ENCODE results near the gene TCERG1L. TPM values are rescaled to one million over a fixed set of nuclear protein-coding genes. Genes with fewer than 3 reads are reported as not detected.

TCERG1L gene
- total RNA-seq, 2 donors from 2014 or later = not detected

DNA sequence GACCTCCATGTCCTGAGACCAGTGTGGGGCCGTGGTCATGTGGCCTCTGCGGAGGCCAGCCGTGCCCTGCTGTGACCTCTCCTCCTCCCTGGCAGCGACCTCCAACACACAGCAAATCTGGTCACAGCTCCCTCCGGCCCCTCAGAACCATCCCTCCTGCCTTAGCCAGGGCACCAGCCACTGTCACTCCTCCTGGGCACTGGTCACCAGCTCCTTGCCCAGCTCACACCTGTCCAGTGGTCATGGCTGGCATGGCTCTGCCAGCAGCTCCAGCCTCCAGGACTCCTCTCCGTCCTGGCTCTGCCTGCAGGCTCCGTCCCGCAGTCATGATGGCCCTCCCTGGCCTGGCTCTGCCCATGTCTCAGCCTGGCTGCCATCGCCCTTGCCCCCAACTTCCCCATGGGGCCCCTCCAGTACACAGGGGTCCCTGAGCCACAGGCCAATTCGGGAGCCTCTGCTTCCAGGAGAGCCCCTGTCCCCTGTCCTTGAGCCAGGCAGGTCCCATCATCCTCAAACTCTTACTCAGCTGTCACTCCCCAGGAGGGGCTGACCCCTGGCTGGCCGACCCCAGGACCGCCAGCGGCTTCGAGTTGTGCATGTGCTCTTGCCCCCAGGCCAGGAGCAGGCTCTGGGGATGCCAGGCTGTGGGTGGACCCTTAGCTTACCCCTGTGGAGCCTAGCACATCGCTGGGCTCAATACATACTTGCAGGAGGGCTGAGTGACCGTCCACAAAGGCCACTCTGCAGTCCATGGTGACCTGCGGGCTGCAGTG lies 92.5 kb downstream of the TCERG1L start:
- intact Hi-C loops (cut with DNase I, micrococcal nuclease) = no loop called here
- no peak for ATAC-seq
- DNase-seq = no peak

DNA sequence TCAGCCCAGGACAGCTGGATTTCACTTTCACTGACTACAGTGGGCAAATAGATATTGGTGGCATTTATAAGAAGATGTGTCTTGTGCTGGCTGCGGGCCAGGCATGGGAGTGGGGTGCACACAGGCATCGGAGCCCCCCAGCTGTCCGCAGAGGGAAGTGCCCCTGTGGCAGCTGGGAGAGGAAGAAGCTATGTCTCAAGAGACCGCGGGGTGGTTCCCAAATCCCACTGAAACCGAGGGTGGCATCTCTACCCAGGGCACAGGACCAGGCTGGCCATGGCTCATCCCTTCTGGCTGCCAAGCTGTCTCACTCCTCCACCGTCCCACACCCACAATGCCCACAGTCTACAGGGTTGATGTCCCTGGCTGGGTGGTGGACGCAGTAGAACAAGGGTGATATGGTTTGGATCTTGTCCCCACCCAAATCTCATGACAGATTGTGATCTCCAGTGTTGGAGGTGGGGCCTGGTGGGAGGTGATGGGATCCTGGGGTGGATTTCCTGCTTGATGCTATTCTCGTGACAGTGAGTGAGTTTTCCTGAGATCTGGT lies 94.8 kb downstream of the TCERG1L start:
- DNase-seq (no peak), ATAC-seq (no peak)
- intact Hi-C loops (cut with DNase I, micrococcal nuclease) = no loop called here

DNA sequence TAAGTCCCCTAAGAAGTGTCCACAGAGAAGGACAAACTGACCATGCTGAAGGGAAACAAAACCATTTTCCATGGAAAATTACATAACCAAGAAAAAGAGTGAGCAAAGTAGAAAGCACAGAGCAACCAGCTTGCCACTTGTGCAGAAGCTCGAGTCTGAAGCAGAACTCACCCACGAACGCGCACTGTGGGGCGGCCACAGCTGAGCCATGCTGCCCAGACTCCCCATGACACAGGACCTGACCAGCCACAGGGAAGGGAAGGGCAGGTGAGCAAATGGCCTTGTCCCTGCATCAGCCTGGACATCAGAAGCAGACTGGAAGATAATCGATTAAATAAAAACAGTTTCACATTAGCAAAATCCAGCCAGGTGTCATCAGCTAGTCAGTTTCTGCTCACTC lies 95.7 kb downstream of the TCERG1L start:
- intact Hi-C loops (cut with DNase I, micrococcal nuclease) = no loop called here
- DNase-seq (no peak), ATAC-seq (no peak)

DNA sequence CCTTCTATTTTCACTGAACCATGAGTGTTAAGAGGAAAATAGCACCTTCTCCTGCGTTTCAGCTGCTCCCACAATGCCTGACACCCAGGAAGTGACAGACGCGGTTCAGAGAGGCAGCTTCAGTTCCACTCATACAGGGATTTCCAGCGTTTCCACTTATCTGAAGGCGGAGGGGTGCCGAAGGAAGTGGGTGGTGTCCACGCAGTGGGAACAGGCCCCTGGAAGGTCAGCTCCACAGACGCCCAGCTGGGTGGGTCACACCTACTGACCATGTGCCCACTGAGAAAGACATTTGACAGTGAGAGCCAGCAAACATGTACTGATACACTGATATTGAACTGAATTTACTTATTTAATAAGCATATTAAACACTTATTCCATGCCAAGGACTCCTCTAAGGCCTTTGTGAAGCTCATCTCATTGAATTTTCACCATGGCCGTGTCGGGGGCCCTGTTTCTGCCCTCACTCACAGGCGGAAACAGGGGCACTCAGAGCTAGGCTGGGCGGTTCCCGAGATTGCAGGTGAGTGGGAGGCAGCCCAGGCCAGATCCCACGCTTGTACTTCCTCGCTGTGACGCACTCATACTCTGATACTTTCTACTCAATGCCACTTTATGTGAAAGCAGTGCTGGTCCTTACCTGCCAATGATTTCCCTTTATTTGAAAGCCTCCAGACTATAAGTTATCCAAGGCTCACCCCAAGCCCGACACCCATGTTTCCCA lies 96.8 kb downstream of the TCERG1L start:
- ATAC-seq (no peak), DNase-seq (no peak)
- intact Hi-C loops (cut with DNase I, micrococcal nuclease) = no loop called here

DNA sequence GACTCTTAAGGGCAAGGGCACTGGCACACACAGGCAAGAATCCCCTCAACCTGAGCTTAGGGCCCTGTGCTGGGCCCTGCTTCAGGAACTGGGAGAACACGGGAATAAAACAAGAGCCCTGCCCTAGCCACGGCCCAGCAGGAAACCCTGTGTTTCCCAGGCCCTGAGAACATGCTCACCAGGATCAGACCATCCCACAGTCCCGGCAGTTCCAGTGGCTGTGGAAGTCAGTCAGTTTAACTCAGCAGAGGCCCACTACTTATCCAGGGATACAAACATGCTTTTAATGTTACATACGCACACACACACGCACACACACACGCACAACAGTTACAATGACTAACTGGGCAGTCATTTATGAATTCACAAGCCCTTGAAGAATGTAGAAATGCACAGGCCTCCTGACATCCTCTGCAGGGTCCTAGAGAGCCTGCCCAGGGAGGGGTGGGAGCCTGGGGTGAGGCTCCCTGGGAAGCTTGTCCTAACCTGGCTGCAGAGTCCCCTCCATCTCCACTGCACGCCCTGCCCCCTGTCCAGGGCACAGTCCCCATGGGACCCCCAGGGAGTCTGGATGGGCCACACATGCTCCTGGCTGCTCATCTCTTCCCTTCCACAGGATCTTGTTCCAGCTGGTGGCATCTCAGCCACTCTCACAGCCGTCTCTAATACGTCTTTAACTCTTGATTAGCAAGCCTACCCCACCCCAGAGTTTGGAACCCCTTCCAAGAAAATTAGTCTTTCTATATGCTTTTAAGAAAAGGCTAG lies 97.6 kb downstream of the TCERG1L start:
- intact Hi-C loops (cut with DNase I, micrococcal nuclease) = no loop called here
- no peak for ATAC-seq
- no peak for DNase-seq

DNA sequence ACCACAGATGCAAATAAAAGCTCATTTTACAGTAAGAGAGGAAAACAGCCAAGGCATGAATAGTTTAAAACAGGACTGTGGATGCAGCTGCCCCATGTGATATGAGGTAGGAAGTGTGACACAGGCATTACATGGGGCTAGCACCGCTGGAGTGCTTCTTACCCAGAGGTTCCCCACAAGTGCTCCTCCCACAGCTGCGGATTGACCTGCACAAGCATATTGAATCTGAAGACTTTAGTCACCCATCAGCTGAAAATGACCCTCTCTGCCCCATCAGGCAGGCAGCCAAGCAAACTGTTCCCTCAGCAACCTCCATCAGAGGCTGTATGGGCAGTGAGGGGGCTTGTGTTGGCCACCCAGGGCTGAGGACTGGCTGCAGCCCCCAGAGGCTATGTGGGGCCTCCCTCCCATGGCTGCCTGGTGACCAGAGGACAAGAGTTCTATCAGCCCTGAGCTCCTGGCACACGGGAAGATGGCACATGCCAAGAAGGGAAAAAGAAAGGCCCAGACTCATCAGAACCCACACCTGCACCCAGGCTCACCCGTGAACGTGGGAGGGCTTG lies 98.7 kb downstream of the TCERG1L start:
- ATAC-seq = no peak
- DNase-seq = no peak
- intact Hi-C loops (cut with DNase I, micrococcal nuclease) = no loop called here

DNA sequence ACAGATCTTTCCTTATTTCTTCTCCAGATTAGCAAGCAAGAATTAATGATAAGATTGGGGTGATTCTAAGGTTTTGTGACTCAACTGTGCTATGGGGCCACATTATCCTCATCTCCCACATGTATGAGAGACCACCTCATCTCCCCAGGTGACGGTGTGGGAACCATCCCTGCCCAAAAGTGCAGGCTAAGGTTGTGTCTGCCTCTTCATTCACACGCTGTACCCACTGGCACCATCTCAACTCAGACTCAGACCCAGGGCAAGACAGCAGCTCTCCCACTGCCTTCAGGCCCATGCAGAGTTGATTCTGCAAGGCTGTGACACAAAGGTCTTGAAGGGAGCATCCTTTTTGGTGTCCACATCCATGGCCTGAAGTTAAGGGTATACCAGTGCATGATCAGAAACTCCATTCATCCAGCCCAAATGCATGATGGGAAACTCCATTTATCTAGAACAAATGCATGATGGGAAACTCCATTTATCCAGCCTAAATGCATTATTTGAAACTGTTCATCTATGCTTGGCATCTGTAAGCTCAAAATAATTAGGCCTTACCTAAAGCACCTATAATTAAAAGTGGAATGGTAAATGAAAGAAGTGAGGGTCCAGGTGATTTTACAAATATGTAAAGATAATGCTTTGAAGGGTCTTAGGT lies 99.4 kb downstream of the TCERG1L start:
- intact Hi-C loops (cut with DNase I, micrococcal nuclease) = no loop called here
- DNase-seq (no peak), ATAC-seq (no peak)

DNA sequence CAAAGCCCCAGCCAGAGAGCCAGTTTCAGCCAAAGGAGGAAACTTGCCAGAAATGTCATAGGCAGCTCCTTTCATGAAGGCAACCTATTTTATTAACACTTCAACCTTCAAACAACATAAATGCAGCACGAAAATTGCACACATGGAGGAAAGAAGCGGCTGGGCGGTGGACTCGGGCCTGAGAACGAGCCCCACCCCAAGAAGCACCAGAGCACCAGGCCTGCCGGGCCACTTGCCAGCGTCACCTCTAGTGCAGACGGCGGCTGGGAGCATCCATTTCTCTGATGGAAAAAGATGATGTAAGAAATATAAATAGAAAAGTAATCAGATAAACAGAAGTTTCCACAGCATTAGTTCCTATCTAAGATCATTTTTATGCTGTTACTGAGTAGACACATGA lies 100.0 kb downstream of the TCERG1L start:
- DNase-seq = peak in 1 of 2 donors; percentile 12
- intact Hi-C loops (cut with DNase I, micrococcal nuclease) = no loop called here
- ATAC-seq = no peak

DNA sequence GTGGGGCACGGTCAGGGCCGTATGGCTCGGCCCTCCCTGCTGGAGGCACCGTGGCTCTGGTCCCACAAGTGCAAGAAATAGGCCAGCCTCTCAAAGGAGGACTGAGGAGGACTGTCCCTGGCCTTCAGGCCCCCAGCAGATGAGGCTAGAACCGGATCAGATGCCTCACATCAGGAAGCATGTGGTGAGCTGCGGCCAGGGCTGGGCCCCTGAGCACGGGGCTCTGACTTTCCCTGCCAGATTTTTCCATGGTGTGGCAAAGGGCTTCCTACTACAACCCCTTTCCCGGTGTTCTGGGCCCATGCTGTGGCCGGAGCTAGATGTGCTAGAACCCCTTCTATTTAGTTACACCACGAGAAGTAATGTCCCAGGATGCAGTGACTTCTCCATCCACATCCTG lies 100.4 kb downstream of the TCERG1L start:
- intact Hi-C loops (cut with DNase I, micrococcal nuclease) = no loop called here
- DNase-seq (no peak), ATAC-seq (no peak)

DNA sequence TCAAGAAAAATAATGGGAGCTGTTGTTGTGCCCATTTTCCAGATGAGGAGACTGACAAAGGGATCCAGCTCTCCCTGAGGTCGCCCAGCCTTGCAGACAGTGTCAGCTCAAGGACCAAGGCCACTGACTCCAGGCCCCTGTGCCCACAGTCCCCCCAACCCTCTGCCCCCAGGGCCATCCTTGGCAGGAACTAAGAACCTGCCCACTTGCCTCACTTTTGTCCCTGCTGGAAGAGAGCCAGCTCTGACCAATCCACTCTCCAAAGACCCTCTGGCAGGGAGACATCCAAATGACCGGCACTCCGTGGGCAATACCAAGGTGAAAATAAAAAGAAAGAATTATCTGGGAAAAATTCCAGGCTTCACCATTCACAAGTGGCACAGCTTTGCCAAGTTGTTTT lies 101.3 kb downstream of the TCERG1L start:
- DNase-seq (no peak), ATAC-seq (no peak)

DNA sequence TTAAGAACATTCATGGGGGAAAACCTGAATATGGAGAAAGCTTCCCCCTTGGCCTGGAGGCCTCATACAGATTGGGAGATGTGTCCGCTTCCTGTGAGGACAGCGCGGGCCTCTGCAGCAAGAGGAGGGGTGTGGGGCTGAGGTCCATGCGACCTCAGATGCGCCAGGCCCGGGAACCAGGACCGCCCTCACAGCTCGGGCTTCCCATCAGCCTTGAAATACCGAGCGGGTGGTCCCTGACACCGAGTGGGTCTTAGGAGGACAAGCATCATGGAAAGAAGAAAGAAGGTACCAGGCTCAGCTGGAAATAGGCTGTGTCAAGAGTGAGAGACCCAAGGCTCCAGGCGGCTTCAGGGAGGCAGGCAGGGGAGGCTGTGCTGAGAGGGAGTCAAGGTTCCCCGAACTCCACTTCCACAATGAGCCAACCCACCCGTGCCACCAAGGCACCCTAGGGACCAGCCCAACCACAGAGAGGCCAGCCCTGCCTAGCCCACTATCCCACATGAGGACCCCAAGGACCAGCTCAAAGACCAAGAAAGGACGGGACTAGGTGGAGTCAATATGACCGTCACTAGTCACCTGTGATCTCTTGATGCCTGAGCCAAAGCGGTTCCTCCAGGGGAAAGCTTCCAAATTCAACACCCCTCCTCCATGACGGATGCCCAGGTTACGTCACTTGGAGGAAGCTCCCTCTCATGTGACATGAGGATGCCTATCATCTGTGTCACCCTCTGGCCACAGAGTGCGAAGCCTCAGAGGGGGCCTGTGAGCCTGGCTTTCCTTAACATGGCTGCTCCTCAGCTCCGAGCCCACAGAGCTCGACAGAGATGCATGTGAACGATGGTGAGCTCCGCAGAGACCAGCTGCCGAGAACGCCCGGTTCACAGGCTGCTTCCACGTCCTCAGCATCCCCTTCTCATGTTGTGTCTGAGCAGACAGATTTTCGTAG lies 103.7 kb downstream of the TCERG1L start:
- DNase-seq = no peak
- intact Hi-C loops (cut with DNase I, micrococcal nuclease) = no loop called here
- no peak for ATAC-seq

More for the DNA sequence above, 101.3 kb downstream of the TCERG1L start:
- intact Hi-C loops (cut with DNase I, micrococcal nuclease) = no loop called here

DNA sequence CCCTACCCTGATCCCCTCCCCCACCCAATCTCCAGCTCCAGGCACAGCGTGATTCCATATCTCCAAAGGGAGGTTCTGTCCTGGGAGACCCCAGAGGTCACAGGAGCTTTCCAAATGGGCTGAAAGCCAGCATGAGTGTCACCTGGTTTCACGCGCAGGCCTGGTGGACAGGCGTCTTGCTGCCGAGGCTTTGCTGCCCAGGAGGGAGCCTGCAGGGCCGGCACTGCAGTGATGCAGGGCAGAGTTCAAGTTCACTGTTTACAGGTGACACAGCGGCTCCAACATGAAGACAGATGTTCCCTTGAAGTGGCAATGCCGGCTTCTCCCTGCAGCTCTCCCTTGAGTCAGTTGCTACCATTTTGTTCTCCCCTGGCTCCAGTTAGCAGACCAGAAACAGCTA lies 104.3 kb downstream of the TCERG1L start:
- intact Hi-C loops (cut with DNase I, micrococcal nuclease) = no loop called here
- peak in 1 of 2 donors; percentile 8 for DNase-seq
- no peak for ATAC-seq

DNA sequence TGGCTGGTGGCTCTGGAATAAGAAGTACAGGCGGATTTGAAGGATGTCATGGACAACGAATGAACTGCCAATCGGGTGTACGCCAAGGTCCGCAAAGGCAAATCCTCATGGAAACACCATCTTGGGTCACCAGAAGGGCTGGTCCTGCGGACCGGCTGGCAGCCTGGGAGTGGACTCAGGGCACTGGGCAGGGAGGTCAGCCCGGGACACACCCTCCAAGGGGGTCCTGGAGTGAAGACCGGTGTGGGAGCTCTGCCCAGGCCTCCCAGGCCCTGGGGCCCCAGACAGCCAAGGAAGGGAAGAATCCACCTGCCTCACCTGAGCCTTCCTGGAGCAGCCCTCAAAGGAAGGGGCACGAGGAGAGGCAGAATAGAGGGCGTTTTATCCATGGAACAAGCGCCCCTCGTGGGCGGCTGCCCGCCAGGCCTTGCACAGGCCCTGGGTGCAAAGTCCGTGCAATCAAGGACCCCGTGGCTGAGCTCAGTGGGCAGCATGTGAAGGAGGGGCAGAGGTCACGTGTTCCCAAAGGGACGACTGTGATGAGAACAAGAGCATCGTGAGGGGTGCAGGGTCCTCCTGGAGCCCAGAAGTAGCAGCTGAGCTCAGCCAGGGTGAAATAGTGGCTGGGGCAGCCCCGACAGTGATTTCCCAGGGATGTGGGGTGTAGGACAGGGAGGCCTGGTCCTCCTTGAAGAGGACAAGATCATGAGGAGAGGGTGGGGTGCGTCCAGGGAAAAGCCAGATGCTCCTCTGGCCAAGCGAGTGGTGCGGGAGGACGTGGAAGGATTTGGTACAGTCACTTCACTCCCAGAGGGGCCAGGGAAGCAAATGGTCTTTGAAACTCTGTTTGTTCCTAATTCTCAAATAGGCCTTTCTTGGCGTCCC lies 105.2 kb downstream of the TCERG1L start:
- intact Hi-C loops (cut with DNase I, micrococcal nuclease) = no loop called here
- peak in 1 of 2 donors; percentile 20 for DNase-seq
- ATAC-seq = no peak

DNA sequence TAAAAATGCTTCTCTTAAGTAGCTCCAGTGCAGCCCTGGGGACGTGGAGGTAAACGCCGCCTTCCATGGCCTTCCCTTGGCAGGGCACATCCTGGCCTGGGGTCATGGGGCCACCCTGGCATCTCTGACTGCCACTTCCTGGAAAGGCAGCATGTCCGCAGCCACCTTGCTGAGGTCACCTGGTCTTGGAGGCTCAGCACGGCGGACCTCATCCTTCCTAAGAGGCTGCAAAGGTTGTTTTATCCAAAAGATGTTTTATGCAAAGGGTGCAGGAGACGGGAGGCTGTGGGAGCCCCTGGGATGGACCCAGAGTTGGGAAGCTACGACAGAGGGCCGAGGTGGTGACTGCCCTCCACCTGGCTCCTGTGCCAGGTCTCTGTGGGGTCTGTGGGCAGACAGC lies 106.0 kb downstream of the TCERG1L start:
- ATAC-seq (no peak), DNase-seq (no peak)
- intact Hi-C loops (cut with DNase I, micrococcal nuclease) = no loop called here

DNA sequence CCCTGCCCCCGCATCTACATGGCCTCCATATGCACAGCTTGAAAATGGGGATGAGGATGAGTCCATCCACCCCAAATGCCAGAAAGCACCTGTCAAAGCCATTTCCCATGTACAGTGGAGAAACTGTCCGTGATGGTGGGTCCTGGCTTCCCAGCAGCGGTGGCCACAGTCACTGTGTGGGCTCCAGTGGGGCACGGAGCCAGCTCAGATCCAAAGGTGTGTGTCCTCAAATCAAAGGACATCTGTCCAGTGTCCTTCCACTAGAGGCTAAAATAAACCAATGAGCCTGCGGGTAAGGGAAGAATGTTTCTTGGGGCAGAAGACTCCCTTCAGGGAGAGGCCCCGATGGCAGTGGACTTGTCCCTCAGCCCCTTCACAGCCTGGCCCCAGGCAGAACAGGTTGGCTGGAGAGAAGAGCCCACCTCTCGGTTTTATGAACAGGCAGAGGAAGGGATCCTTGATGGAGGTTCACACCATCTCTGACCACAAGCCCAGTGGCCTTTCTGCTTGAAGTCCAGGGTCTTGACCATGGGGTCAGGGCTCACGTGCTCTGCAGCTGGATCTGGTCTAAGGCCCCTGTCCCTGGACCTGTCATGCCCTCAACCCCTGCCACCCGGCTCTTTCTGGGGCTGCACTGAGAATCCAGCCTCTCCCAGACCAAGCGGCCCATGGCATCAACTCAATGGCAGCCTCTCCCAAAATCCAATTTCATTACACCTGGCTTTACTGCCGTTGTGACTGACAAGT lies 106.9 kb downstream of the TCERG1L start:
- intact Hi-C loops (cut with DNase I, micrococcal nuclease) = no loop called here
- DNase-seq = no peak
- no peak for ATAC-seq

Data from left colon (tissue), 2 donors.